GM18517 (cell line): ENCODE results near the gene PKP4.

Experiments
- ATAC-seq: cut with Tn5 transposase; IDR thresholded peaks from one replicate; pipeline ENCODE4 v1.9.1; 2021; ENCODE audit warnings: mild to moderate bottlenecking, moderate library complexity; ENCODE audit not compliant: unreplicated experiment

PKP4 gene

GRCh38 chr2:158644139-158644538 lies 187.4 kb downstream of the PKP4 start:
- no peak for ATAC-seq

- ATAC-seq: no peak
These were observed 188.5 kb downstream of the PKP4 start for GRCh38 chr2:158645299-158645698.

- ATAC-seq: no peak
These were observed 190.9 kb downstream of the PKP4 start for GRCh38 chr2:158647436-158648231.

- no peak for ATAC-seq
These were observed 193.1 kb downstream of the PKP4 start for GRCh38 chr2:158649846-158650245.

GRCh38 chr2:158650646-158651357 lies 194.1 kb downstream of the PKP4 start:
- ATAC-seq: no peak

- no peak for ATAC-seq
These were observed 194.8 kb downstream of the PKP4 start for GRCh38 chr2:158651358-158652057.

GRCh38 chr2:158655628-158656027 lies 198.9 kb downstream of the PKP4 start:
- no peak for ATAC-seq

- ATAC-seq: no peak
These were observed 199.9 kb downstream of the PKP4 start for GRCh38 chr2:158656492-158657229.

GRCh38 chr2:158658396-158658795 lies 201.6 kb downstream of the PKP4 start:
- no peak for ATAC-seq

GRCh38 chr2:158659483-158659882 lies 202.7 kb downstream of the PKP4 start:
- ATAC-seq: no peak

- no peak for ATAC-seq
These were observed 204.5 kb downstream of the PKP4 start for GRCh38 chr2:158661231-158661630.

GRCh38 chr2:158662421-158662820 lies 205.7 kb downstream of the PKP4 start:
- ATAC-seq: no peak

- no peak for ATAC-seq
These were observed 207.0 kb downstream of the PKP4 start for GRCh38 chr2:158663796-158664195.

- no peak for ATAC-seq
These were observed 208.2 kb downstream of the PKP4 start for GRCh38 chr2:158664987-158665386.

- ATAC-seq: no peak
These were observed 209.0 kb downstream of the PKP4 start for GRCh38 chr2:158665536-158666302.

GRCh38 chr2:158666969-158667368 lies 210.2 kb downstream of the PKP4 start:
- ATAC-seq: no peak

GRCh38 chr2:158667586-158667985 lies 210.8 kb downstream of the PKP4 start:
- ATAC-seq: no peak

- no peak for ATAC-seq
These were observed 211.4 kb downstream of the PKP4 start for GRCh38 chr2:158668001-158668765.

- no peak for ATAC-seq
These were observed 213.5 kb downstream of the PKP4 start for GRCh38 chr2:158670292-158670691.
